Measurements from ENCODE around the gene CHST8.

DNA sequence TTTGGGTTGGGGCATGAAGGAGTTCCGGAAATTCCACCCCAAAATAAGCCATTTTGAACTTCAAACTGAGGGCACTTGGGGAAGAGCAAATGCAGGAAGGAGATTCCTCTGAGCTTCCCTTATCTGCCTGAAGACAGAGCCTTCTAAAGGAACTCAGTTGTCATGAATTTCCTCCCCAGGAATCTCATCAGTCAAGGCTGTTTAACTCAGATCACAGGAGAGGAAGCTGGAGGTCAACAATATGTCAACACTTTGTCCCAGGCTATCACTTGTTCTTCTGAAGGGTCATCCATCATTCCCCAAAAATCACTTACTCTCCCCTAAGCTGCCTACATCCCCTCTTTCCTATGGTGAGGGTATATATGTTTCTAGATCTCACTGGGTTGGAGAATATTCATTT is 26.0 kb upstream of the CHST8 start:
- TF ChIP-seq CTCF (conservative IDR thresholded peaks at IDR 0.05; ENCODE audit: low read depth, low read length) (no peak), EZH2 (IDR thresholded peaks at IDR 0.05; ENCODE audit: borderline replicate concordance, low read depth, low read length, poor library complexity, severe bottlenecking) (no peak)

Data from A673 (cell line).